ES-I3 (cell line): ENCODE measurements around the gene ADCY2.

Experiments used
- H3K36me3 ChIP-seq: 2 replicates; pipeline ENCODE4 v1.6.1; 2013; ENCODE audit warnings: mild to moderate bottlenecking, low read length, control low read depth, moderate library complexity; ENCODE audit not compliant: insufficient read depth
- H3K4me1 ChIP-seq: 2 replicates; pipeline ENCODE4 v1.6.1; 2013; ENCODE audit warnings: mild to moderate bottlenecking, control low read depth, low read length; ENCODE audit not compliant: insufficient read depth
- H3K9ac ChIP-seq: 2 replicates; pipeline ENCODE4 v1.6.1; 2013; ENCODE audit warnings: low read depth, mild to moderate bottlenecking, low read length, moderate library complexity
- H3K9me3 ChIP-seq: 2 replicates; pipeline ENCODE4 v1.6.1; 2013; ENCODE audit warnings: mild to moderate bottlenecking, low read length, moderate library complexity; ENCODE audit not compliant: control insufficient read depth, insufficient read depth

Gene ADCY2

DNA sequence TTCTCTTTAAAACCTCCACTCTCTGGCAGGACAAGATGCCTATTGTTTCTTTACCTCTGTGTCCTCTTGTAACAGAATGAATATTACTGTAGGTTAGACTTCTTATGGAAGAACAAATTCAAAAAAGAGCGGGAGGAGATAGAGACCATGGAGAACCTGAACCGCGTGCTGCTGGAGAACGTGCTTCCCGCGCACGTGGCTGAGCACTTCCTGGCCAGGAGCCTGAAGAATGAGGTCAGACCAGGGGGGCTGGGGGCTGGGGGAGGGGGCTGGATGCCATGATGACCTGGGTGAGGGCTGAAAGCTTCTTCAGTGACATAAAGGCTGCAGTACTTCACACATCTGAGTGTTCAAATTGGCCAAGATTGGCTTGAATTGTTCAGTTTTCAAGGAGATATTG is 393.6 kb downstream of the ADCY2 start:
- Histone ChIP-seq H3K36me3 (no peaks in the 10 kb centered on the region), H3K9me3 (no peaks in the 10 kb centered on the region), H3K9ac (no peak overlapping the region), H3K4me1 (0 out of 2 replicates have a peak, but pooled peaks cover 5% of the 10 kb centered on the region)

DNA sequence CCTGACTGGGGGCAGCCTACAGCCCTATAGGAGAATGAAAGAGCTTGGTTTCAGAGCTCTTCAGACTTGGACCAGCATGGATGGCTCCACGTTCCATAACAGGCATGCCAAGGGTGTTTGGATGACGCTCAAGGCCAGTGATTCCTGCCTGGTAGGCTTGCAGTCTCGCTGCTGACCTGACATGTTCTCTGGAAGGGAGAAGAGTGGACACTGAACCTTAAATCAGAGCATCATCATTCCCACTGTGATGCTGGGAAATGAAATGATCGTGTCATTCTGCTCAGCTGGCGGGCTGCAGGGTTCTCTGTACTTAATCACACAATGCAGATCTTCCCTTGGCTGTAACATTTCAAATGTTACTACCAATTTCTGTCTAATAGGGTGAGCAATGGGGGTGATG is 398.0 kb downstream of the ADCY2 start:
- Histone ChIP-seq H3K4me1 (0 out of 2 replicates have a peak, but pooled peaks cover 5% of the 10 kb centered on the region), H3K9me3 (no peaks in the 10 kb centered on the region), H3K36me3 (no peaks in the 10 kb centered on the region; the same call in 1 of the 2 replicates), H3K9ac (no peak overlapping the region)

DNA sequence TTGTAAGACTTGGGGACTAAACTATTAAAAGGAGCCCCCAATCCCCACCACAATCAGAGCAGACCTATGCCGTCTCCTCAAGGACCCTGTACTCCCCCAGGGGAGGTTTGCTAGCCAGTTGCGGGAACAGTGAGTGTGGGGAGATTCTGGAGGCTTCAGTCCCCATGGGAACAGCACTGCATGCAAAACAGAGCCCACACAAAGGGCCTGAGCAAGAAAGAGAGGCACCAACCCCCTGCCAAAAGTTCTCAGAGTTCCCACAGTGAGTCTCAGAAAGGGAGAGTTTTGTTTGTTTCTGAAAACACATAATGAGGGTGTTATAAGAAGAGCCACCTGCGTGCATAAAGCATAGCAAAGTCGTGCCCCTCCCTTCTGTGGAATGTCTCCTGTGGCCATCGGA is 398.4 kb downstream of the ADCY2 start:
- Histone ChIP-seq H3K4me1 (0 out of 2 replicates have a peak, but pooled peaks cover 5% of the 10 kb centered on the region), H3K9me3 (no peaks in the 10 kb centered on the region), H3K36me3 (peaks cover 1% of the 10 kb centered on the region; the same call in 1 of the 2 replicates), H3K9ac (no peak overlapping the region)

DNA sequence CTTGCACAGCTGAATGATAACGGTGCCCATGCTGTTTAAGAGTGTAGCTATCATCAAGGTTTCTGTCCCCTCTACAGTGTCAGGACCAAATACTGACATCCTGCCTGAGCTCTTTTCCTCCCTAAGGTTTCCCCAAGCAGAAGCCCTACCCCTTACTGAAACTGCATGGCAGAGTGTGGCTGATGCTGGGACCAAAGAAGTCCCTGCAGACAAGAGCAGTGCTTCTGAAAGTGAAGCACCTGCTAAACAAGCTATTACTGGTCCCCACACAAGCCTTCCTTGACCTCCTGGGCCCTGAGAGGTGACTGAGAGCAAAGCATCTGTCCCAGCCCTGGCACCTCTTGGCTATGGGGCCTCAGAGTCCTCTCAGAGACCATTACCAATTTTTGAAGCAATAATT is 398.9 kb downstream of the ADCY2 start:
- Histone ChIP-seq H3K36me3 (peaks cover 4% of the 10 kb centered on the region; the same call in 1 of the 2 replicates), H3K9me3 (no peaks in the 10 kb centered on the region), H3K9ac (no peak overlapping the region), H3K4me1 (0 out of 2 replicates have a peak, but pooled peaks cover 5% of the 10 kb centered on the region)

DNA sequence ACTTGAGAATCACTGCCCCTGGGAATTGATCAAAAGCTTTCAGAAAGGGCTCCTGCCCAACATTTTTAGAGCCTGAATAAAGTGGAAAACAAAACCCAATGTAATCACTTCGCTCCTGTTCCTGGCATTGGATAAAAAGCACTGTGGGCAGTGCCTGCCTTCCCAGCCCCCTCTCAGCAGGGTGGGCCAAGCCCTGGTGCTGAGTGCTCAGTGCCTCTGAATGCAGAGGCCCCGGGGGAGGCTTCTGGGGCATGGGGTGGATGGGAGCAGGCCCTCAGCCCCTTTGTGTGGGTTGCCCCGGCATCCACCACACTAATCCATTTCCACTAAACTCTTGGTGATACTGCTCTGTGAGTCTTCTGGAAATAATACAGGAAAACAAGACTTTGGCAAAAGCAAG is 399.4 kb downstream of the ADCY2 start:
- Histone ChIP-seq H3K36me3 (peaks cover 4% of the 10 kb centered on the region; the same call in 1 of the 2 replicates), H3K9me3 (no peaks in the 10 kb centered on the region), H3K9ac (no peak overlapping the region), H3K4me1 (0 out of 2 replicates have a peak, but pooled peaks cover 2% of the 10 kb centered on the region)

DNA sequence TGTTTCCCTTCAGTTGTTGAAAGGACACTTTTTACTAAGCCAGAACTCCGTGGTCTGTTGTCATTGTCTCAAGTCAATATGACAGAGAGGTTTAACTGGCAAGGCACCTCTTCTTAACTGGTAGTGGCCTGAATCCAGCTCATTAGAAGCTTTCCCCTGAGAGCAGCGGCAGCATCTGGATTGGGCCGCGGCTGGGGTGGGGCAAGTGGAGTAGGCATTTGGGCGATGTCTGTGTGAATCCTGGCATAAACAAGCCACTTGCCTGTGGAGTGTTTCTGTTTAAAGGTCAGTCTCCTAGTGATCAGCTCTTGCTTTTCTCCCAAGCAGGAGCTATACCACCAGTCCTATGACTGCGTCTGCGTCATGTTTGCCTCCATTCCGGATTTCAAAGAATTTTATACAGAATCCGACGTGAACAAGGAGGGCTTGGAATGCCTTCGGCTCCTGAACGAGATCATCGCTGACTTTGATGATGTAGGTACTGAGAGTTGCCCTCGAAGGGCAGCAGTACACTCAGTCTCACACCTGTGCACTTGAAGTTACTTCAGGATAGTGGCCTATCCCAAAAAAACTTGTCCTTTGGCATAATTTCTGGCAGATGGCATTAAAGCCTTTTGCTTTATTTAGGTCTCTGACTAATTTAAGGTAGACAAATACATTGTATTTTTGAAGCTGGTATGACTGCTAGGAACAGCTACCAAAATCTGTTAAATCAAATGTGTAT is 406.1 kb downstream of the ADCY2 start:
- Histone ChIP-seq H3K36me3 (peaks cover 23% of the 10 kb centered on the region), H3K9ac (no peak overlapping the region), H3K4me1 (no peaks in the 10 kb centered on the region), H3K9me3 (no peaks in the 10 kb centered on the region)

DNA sequence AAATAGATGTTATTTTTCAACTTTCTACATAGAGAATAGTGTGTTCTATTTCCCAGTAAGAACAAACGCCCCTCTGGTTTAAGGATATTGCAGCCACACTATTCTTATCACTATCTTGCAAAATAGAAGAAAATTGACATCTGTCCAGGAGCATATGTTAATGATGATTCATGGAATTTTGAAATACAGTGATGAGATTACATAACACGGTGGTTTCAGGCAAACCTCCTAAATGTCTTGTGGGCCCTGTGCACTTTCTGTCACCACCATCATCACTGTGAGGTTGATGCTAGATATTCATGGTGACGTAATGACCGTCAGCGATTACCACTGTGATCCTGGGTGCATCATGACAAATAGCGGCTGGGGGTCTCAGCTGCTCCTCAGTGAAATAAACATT is 406.9 kb downstream of the ADCY2 start:
- Histone ChIP-seq H3K9ac (no peak overlapping the region), H3K36me3 (peaks cover 23% of the 10 kb centered on the region), H3K9me3 (no peaks in the 10 kb centered on the region)

DNA sequence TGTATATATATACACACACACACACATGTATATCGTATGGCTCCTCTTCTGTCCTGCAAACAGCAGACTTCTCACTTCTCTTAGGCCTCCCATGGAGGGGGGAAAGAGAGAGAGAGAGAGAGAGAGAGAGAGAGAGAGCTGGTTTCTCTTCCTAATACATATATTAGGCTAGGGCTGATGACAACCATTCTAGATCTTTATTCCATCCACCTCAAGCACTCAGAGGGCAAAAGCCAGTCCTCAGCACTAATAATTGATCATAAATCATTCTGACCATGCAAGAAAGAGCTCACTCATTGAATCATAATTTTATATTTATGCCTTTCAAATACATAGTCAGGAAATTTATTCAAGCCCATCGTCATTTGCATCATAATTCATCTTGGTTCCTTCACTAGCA is 408.0 kb downstream of the ADCY2 start:
- Histone ChIP-seq H3K9ac (no peak overlapping the region), H3K9me3 (no peaks in the 10 kb centered on the region), H3K36me3 (peaks cover 23% of the 10 kb centered on the region), H3K4me1 (no peaks in the 10 kb centered on the region)

More for the DNA sequence above, 406.9 kb downstream of the ADCY2 start:
- no peaks in the 10 kb centered on the region for H3K4me1 ChIP-seq

DNA sequence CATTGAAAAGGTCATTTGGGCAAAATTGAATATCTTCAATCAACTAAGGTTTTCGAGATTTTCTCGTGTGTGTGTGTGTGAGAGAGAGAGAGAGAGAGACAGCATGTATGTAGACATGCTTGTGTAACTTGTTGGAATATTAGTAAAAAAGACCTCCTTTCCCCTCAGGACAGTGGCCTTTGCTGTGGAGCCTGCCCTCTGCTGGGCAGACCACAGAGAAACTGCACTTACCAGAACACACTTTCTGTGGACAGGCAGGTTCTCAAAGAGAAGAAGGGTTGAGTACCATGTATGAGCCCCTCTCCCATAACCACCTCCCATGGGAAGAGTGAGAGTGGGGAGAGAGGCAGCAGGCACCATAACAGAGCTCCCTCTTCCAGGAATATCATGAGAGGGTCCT is 409.4 kb downstream of the ADCY2 start:
- Histone ChIP-seq H3K36me3 (peaks cover 19% of the 10 kb centered on the region), H3K4me1 (no peaks in the 10 kb centered on the region), H3K9ac (no peak overlapping the region), H3K9me3 (no peaks in the 10 kb centered on the region)

DNA sequence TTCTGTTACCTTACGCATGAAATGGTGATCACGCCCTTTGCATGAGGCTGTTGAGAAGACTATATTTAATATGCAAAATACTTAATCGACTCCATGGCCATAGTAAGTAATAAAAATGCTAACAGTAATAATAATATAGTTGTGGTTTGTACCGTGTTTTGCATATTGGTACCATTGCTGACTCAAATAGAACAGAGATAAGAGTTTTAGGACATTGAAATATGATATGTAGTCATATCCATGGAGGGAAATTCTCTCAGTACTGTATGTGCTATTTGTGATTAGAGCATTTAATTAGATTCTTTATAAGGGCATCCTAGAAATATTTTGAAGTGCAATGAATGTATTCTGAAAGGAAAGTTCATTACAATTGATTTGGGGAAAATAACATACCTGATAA is 413.1 kb downstream of the ADCY2 start:
- Histone ChIP-seq H3K4me1 (no peaks in the 10 kb centered on the region), H3K36me3 (peaks cover 17% of the 10 kb centered on the region), H3K9ac (no peak overlapping the region), H3K9me3 (no peaks in the 10 kb centered on the region)

DNA sequence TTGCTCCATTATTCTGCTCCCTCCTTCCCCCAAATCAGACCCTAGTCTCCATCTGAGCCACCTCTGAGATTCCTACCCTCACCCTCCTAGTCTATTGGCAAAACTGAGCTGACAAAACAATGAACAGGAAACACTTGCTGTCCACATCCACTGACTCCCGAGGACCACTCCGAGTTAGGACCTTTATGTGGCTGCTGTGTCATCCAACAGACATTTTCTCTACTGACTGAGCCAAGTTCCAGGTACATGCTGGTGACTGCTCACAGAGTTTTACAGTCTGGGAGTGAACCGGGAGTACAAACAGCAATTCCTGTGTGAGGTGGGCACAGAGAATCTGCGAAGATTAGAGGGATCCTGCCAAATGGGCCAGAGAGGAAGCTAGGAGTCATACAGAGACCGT is 415.8 kb downstream of the ADCY2 start:
- Histone ChIP-seq H3K9me3 (no peaks in the 10 kb centered on the region), H3K4me1 (peaks cover 18% of the 10 kb centered on the region), H3K9ac (no peak overlapping the region), H3K36me3 (no peaks in the 10 kb centered on the region; the same call in 1 of the 2 replicates)

DNA sequence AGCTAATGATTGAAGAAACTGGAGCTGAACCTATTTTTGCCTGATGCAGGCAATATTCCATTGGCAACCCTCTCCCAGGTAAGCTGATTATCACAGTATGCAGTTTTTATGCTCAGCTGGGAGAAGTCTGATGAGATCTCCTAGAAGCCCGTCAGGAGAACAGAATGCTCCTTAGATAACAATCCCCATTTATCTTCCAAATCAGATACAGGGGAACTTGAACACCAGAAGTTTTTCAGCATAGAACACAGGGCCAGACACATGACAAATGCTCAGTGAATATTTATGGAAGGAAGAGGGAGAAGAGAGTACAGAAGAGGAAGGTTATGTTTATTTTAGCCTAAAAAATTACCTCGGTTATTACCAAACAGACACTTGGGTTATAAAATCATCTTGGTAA is 417.1 kb downstream of the ADCY2 start:
- no peak overlapping the region for H3K9ac ChIP-seq

DNA sequence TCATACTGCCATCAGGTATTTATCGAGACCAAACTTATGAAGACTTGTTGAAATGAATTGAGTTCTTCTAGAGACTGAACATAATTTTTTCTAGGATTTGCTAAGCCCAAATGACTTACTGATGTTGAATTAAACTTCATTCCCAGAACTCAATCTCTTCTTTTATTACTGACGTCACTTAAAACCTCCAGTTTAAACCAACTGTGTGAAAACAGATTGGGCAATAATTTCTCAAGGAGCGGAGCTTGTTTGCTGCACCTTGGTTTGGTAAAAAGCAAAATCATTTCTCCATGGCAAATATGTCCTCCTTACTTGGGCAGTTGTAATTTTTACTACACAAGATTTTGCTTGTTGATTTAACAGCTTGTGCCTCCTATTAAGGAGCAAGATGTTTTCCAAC is 417.6 kb downstream of the ADCY2 start:
- Histone ChIP-seq H3K9me3 (no peaks in the 10 kb centered on the region), H3K4me1 (peaks cover 19% of the 10 kb centered on the region), H3K36me3 (no peaks in the 10 kb centered on the region; the same call in 1 of the 2 replicates), H3K9ac (no peak overlapping the region)

More for the DNA sequence above, 417.1 kb downstream of the ADCY2 start:
- Histone ChIP-seq H3K9me3 (no peaks in the 10 kb centered on the region), H3K4me1 (peaks cover 19% of the 10 kb centered on the region), H3K36me3 (no peaks in the 10 kb centered on the region; the same call in 1 of the 2 replicates)

DNA sequence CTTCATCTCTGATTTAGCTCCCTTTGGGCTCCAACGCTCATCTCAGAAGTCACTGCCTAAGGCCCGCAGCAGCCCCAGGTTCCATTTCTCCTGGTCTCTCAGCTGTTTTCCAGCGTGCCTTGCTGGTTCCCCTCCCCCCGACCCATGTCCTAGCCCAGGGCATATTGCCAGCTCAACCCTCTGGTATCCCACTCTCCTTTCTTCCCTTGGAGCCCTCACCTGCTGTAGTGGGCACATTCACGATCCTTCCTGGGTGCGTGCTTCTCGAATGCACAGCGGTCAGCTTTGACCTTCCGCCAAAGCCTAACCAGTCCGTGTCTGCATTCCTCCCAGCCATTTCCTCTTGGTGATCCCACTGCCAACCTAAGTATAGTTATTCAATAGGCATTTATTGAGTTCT is 418.9 kb downstream of the ADCY2 start:
- Histone ChIP-seq H3K9me3 (no peaks in the 10 kb centered on the region), H3K36me3 (no peaks in the 10 kb centered on the region; the same call in 1 of the 2 replicates), H3K9ac (no peak overlapping the region), H3K4me1 (peaks cover 19% of the 10 kb centered on the region)

DNA sequence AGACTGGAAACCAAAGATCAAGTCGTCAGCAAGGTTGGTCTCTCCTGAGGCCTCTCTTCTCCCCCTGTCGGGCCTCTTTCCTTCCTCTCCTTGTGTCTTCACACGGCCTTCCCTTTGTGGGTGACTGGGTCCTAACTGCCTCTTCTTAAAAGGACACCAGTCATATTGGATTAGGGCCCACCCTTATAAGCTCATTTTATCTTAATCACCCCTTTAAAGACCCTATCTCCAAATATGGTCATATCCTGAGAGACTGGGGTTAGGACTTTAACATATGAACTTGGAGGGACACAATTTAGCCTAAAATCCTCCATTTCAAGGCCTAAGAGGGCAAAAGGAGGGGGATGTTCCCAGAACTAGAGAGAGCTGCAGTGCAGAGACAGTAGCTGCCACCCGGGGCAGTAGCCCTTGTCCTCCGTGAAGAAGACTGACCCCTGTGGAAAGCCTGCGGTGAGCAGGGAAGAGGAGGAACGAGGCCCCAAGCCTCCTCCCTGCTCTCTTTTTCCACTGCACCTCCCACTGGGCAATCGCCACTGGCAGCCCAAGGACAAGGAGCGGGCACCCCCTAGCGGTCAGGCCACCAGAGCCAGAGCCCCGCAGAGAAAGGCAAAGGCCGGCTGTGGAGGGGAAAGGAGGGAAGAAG is 420.1 kb downstream of the ADCY2 start:
- Histone ChIP-seq H3K4me1 (peaks cover 19% of the 10 kb centered on the region), H3K9ac (peak overlapping the region; percentile 23; the same call in 1 of the 2 replicates), H3K9me3 (no peaks in the 10 kb centered on the region), H3K36me3 (peaks cover 2% of the 10 kb centered on the region)
